CD4-positive, alpha-beta memory T cell (primary cell): Measurements from ENCODE around the gene EMC7. TPM values are rescaled to one million over a fixed set of nuclear protein-coding genes. Genes with fewer than 3 reads are reported as not detected.
A peak's percentile ranks its signal among the peaks of the same experiment; 100 is the strongest.

ENCODE experiments used
- CTCF ChIA-PET: fragments of 350-600 bp; sonication (Branson Sonifier 250); formaldehyde crosslinking; loops from one replicate; lab custom pipeline; 2021; ENCODE audit warnings: inconsistent platforms; ENCODE audit not compliant: partially characterized antibody; lab: Charles Lee
- POLR2A ChIA-PET: fragments of 350-600 bp; sonication (Branson Sonifier 250); formaldehyde crosslinking; loops from one replicate; lab custom pipeline; 2021; ENCODE audit not compliant: partially characterized antibody; lab: Charles Lee
- DNase-seq, 5 donors: peaks; one replicate each; pipeline versions ENCODE4 v3.0.0 to v3.0.0-alpha.2; 2020 to 2022; ENCODE audit warnings: mixed read lengths in 1 of 5
- H3K27ac ChIP-seq: one replicate; pipeline ENCODE4 v1.7.0; 2013; ENCODE audit warnings: low read depth, low read length
- H3K27me3 ChIP-seq: 2 replicates; pipeline ENCODE4 v1.7.0; 2013; ENCODE audit warnings: mild to moderate bottlenecking, low read length, moderate library complexity; ENCODE audit not compliant: insufficient read depth
- H3K36me3 ChIP-seq: 2 replicates; pipeline ENCODE4 v1.7.0; 2013; ENCODE audit warnings: mild to moderate bottlenecking, low read length, moderate library complexity; ENCODE audit not compliant: insufficient read depth
- H3K4me1 ChIP-seq: 2 replicates; pipeline ENCODE4 v1.7.0; 2013; ENCODE audit warnings: mild to moderate bottlenecking, low read length, moderate library complexity; ENCODE audit not compliant: insufficient read depth
- H3K4me3 ChIP-seq, 2 donors: one replicate each; pipeline ENCODE4 v1.7.0; 2013; ENCODE audit warnings: low read length in 2 of 2, mild to moderate bottlenecking in 1 of 2
- H3K9me3 ChIP-seq, 2 donors: one replicate each; pipeline ENCODE4 v1.7.0; 2013; ENCODE audit warnings: low read length in 2 of 2, control low read depth in 1 of 2; ENCODE audit not compliant: control insufficient read depth in 1 of 2
- H3K27ac Mint-ChIP-seq, 7 donors: one replicate each; pipeline ENCODE4 v1.8.0; 2020 to 2021; ENCODE audit warnings: mixed read lengths in 7 of 7, mild to moderate bottlenecking in 6 of 7, inconsistent platforms in 3 of 7, moderate library complexity in 3 of 7
- H3K27me3 Mint-ChIP-seq, 2 donors: one replicate each; pipeline ENCODE4 v1.8.0; 2020 to 2021; ENCODE audit warnings: mixed read lengths in 2 of 2
- H3K36me3 Mint-ChIP-seq, 2 donors: one replicate each; pipeline ENCODE4 v1.8.0; 2020 to 2021; ENCODE audit warnings: mixed read lengths in 2 of 2, inconsistent platforms in 1 of 2, mild to moderate bottlenecking in 1 of 2
- H3K4me1 Mint-ChIP-seq, 4 donors: one replicate each; pipeline ENCODE4 v1.8.0; 2020 to 2021; ENCODE audit warnings: mixed read lengths in 4 of 4, mild to moderate bottlenecking in 1 of 4
- H3K4me3 Mint-ChIP-seq, 8 donors: one replicate each; pipeline ENCODE4 v1.8.0; 2020 to 2021; ENCODE audit warnings: mixed read lengths in 8 of 8, mild to moderate bottlenecking in 7 of 8, moderate library complexity in 6 of 8, inconsistent platforms in 3 of 8
- H3K9me3 Mint-ChIP-seq, 8 donors: one replicate each; pipeline ENCODE4 v1.8.0; 2020 to 2021; ENCODE audit warnings: mixed read lengths in 8 of 8, mild to moderate bottlenecking in 5 of 8, inconsistent platforms in 3 of 8, moderate library complexity in 1 of 8
- intact Hi-C: fragments of 100-400 bp; cut with micrococcal nuclease; formaldehyde crosslinking; loops from one replicate; pipeline ENCODE4 v1.15.1; 2023
- polyA plus RNA-seq, 2 donors: library from polyadenylated mRNA; unstranded; fragments of 300-500 nt; fragmentation: Illumina TruSeq; gene quantifications; one replicate each; pipeline ENCODE4 v1.2.3, GENCODE V29; 2021
- total RNA-seq, 2 experiments: library from RNA; stranded (reverse); gene quantifications; one replicate each; pipeline ENCODE4 v1.2.3, GENCODE V29; 2021

Gene EMC7
- total RNA-seq (10 to 100 TPM; 38.3 to 47.8 TPM), polyA plus RNA-seq (100 to 1,000 TPM; 115 to 167 TPM)

DNA sequence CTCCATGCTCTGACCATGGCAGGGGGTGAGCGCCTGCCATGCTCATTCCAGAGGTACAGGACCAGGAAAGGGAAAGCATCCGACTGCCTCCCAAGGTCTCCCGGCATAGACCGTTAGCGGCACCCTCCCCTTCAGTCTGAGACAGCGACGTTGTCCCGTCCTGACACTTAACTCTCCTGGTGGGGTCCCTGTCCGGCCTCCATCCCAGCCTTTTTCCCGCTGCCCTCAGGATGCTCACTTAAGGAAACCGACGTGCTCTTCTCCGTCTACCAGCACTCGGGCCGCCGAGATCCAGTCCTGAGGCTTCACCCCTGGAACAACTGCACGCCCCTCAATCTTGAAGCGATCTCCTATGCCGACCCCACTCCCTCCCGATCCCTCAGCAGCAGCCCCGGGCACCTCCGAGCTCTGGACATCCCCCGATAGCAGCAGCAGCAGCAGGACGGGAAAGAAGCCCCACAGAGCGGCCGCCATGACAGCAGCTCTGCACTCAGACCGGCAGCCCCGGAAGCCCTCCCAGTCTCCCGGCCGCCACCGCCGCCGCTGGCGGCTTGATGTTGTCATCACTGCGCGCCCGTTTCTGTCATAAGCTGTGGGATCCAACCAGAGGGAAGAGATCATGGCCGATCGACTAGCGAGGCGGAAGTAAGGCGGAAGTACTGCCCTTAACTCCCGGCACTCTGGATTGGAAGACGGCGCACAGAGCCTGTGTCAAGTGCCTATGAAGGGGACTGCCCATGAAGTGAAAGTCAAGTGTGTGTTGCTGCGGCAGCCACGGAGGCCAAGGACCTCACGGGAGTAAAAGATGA is at the start of gene EMC7, which contains the start of gene PGBD4:
Gene EMC7 (minus strand): TSS at position 497 of the 809 bp plus-strand sequence. CDS start 23 bp downstream, at position 474.
Gene PGBD4 (plus strand): TSS at position 718 of the 809 bp plus-strand sequence. CDS start 449 bp downstream, outside the sequence.
- H3K36me3 Mint-ChIP-seq = peaks cover 5 to 28% of the 10 kb centered on the region in 2 donors
- CTCF ChIA-PET = interaction anchor here (0.9 to 2.1 kb wide), 5 partner anchors 106 to 486 kb away, joined by 3 to 7 read pairs (median 5); partner anchors contain the start of genes EMC4 and KATNBL1
- H3K27me3 ChIP-seq = no peaks in the 10 kb centered on the region
- DNase-seq = peak; percentile 99 to 100 (median 99)
- no peaks in the 10 kb centered on the region for H3K9me3 ChIP-seq
- intact Hi-C loops = loop anchor here (1.0 to 5.0 kb wide), 10 partner anchors 39 to 1446 kb away; partner anchors contain the start of genes AQR, DPH6, EMC4 and KATNBL1
- peaks cover 0 to 6% (median 3%) of the 10 kb centered on the region in 8 donors for H3K9me3 Mint-ChIP-seq
- H3K27ac ChIP-seq = peak within 1 kb of the TSS; percentile 85
- H3K27me3 Mint-ChIP-seq = peaks cover 0 to 1% of the 10 kb centered on the region in 2 donors
- peaks cover 16 to 52% (median 36%) of the 10 kb centered on the region in 4 donors for H3K4me1 Mint-ChIP-seq
- peak within 1 kb of the TSS; percentile 92 to 100 (median 100) for H3K4me3 Mint-ChIP-seq
- no peaks in the 10 kb centered on the region for H3K36me3 ChIP-seq
- POLR2A ChIA-PET = interaction anchor here (0.5 to 2.8 kb wide), 17 partner anchors 10 to 887 kb away, joined by 3 to 34 read pairs (median 5); partner anchors contain the start of genes AQR, AVEN, EMC4 and GOLGA8B
- H3K4me1 ChIP-seq = peaks cover 37% of the 10 kb centered on the region
- peak within 1 kb of the TSS; percentile 94 to 97 for H3K4me3 ChIP-seq
- peak within 1 kb of the TSS; percentile 94 to 100 (median 99) for H3K27ac Mint-ChIP-seq

DNA sequence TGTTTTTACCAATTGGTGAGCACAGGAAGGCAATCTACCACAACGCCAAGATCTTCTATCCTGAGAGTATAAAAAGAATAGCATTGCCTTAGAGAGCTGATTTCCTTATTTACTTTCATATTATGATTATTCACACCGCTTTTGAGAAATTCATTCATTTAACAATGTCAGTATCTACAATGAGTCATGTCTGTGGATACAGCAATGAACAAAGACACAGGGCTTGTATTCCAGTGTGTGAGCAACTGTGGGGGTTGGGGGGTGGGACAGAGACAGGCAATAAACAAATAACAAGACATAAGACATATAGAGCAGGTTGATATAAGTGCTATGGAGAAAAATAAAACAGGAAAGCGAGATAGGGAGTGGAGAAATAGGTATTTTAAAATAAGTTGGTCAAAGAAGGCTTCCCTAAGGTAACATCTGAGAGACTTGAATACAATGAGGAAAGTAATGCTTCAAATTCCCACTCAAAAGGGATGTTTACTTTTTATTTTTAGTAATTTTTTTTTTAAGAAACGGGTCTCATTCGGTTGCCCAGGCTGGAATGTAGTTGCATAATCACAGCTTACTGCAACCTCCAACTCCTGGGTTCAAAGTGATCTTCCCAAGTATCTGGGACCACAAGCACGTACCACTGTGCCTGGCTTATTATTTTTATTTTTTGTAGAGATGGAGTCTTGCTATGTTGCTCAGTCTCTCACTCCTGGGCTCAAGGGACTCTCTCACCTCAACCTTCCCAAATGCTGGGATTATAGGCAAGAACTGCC is 45.9 kb upstream of the EMC7 start:
- H3K27me3 ChIP-seq = no peaks in the 10 kb centered on the region
- CTCF ChIA-PET = no interaction called here

DNA sequence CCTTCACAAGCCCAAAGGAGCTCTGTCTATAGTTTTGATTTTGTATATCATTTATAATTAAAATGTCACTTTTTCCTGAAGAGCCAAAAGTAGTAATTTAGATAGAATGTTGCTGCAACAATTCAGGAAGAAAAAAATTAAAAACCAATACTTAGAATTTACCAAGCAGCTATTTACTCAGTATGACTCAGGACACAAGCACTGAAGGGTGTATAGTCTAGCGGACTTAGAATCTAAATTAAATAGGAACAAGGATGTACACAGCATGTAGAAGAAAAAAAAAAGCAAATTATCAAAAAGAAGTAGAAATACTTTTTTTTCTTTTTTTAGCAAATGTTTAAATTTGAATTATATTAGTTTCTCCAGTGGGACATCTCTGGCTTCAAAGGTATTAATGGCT is 31.8 kb upstream of the EMC7 start:
- Histone ChIP-seq H3K9me3 (no peaks in the 10 kb centered on the region), H3K27ac (no peak overlapping the region), H3K4me1 (no peaks in the 10 kb centered on the region), H3K4me3 (no peak overlapping the region), H3K36me3 (no peaks in the 10 kb centered on the region), H3K27me3 (no peaks in the 10 kb centered on the region)
- intact Hi-C loops = no loop called here
- POLR2A ChIA-PET = no interaction called here
- CTCF ChIA-PET = no interaction called here
- Mint-ChIP-seq H3K4me1 (no peaks in the 10 kb centered on the region), H3K4me3 (no peak overlapping the region), H3K27me3 (no peaks in the 10 kb centered on the region), H3K36me3 (peaks cover 2 to 4% of the 10 kb centered on the region in 2 donors), H3K27ac (no peak overlapping the region), H3K9me3 (no peaks in the 10 kb centered on the region)
- DNase-seq = no peak

More for the DNA sequence above, 45.9 kb upstream of the EMC7 start:
- no peak for DNase-seq
- no peaks in the 10 kb centered on the region for H3K4me1 ChIP-seq
- no peaks in the 10 kb centered on the region for H3K4me1 Mint-ChIP-seq
- intact Hi-C loops = no loop called here
- H3K9me3 Mint-ChIP-seq = no peaks in the 10 kb centered on the region
- H3K27me3 Mint-ChIP-seq = no peaks in the 10 kb centered on the region
- no peak overlapping the region for H3K4me3 ChIP-seq
- peaks cover 3% of the 10 kb centered on the region for H3K36me3 ChIP-seq
- POLR2A ChIA-PET = no interaction called here
- no peak overlapping the region for H3K4me3 Mint-ChIP-seq
- H3K27ac Mint-ChIP-seq = peak overlapping the region in 4 of 7 donors; percentile 27 to 73 (median 48)
- H3K36me3 Mint-ChIP-seq = peaks cover 41 to 54% of the 10 kb centered on the region in 2 donors
- no peaks in the 10 kb centered on the region for H3K9me3 ChIP-seq
- H3K27ac ChIP-seq = no peak overlapping the region

DNA sequence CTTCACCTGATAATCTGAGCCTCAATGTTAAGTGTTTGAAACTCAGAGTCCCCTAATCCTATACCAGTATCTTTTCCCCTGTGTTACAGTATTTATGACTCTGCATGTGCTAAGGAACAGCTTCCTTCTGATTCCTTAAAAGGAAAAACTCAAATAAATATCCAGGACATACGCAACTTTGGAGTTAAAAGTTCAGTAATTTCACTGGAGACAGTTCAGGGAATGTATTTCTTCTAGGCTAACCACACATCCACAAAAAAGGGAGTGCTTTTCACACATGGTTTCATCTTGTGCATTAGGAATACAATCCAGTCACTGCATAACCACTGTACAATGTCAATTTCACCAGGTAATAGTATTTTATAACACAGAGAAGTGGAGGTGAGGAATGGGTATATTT is 31.2 kb upstream of the EMC7 start:
- H3K27ac Mint-ChIP-seq = no peak overlapping the region
- CTCF ChIA-PET = interaction anchor here (1.0 kb wide), 1 partner anchor 11 kb away, joined by 3 read pairs; no protein-coding TSS in a partner anchor
- peaks cover 0 to 2% of the 10 kb centered on the region in 2 donors for H3K36me3 Mint-ChIP-seq
- POLR2A ChIA-PET = no interaction called here
- H3K27me3 Mint-ChIP-seq = no peaks in the 10 kb centered on the region
- no peaks in the 10 kb centered on the region for H3K36me3 ChIP-seq
- no peaks in the 10 kb centered on the region for H3K27me3 ChIP-seq
- H3K9me3 ChIP-seq = no peaks in the 10 kb centered on the region
- no peak for DNase-seq
- intact Hi-C loops = no loop called here
- H3K4me3 ChIP-seq = no peak overlapping the region
- H3K4me1 Mint-ChIP-seq = no peaks in the 10 kb centered on the region
- H3K9me3 Mint-ChIP-seq = no peaks in the 10 kb centered on the region
- H3K4me1 ChIP-seq = no peaks in the 10 kb centered on the region
- H3K4me3 Mint-ChIP-seq = no peak overlapping the region
- no peak overlapping the region for H3K27ac ChIP-seq

DNA sequence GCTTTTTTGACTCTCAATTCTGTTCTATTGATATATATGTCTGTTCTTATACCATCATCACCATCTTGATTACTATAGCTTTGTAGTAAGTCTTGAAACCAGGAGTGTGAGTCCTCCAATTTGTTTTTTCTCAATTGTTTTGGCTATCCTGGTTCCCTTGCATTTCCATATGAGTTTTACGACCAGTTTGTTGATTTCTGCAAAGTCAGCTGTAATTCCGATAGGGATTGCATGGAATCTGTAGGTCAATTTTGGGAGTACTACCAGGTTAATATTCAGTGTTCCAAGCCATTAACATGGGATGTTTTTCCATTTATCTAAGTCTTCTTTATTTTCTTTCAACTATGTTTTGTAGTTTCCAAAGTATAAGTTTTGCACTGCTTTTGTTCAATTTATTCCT is 27.2 kb upstream of the EMC7 start:
- DNase-seq = no peak
- peaks cover 0 to 1% (median 0%) of the 10 kb centered on the region in 8 donors for H3K9me3 Mint-ChIP-seq
- H3K36me3 ChIP-seq = no peaks in the 10 kb centered on the region
- H3K27me3 Mint-ChIP-seq = no peaks in the 10 kb centered on the region
- no peaks in the 10 kb centered on the region for H3K36me3 Mint-ChIP-seq
- H3K27ac Mint-ChIP-seq = no peak overlapping the region
- no peak overlapping the region for H3K27ac ChIP-seq
- no peak overlapping the region for H3K4me3 Mint-ChIP-seq
- no peak overlapping the region for H3K4me3 ChIP-seq
- no peaks in the 10 kb centered on the region for H3K9me3 ChIP-seq
- no peaks in the 10 kb centered on the region for H3K27me3 ChIP-seq
- H3K4me1 ChIP-seq = no peaks in the 10 kb centered on the region
- intact Hi-C loops = no loop called here
- no peaks in the 10 kb centered on the region for H3K4me1 Mint-ChIP-seq
- POLR2A ChIA-PET = no interaction called here
- CTCF ChIA-PET = no interaction called here

DNA sequence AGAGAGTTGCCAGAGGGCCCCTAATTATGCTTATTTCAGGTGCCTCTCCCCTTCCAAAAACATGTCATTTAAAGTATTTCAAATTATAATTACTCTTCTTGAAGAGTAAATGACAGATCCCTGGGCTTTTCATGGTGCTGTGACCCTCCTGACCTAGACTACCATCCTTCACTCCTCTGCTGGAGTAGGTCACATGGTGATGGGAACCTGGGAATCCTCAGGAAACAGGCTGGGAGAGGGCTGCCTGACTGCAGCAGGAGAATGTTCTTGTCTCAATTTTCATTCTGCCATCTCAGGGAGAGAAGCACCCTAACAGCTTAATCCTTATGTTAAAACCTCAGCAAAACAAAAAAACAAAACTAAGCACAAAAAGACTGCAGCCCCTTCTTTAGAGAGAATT is 24.9 kb upstream of the EMC7 start:
- no peaks in the 10 kb centered on the region for H3K27me3 ChIP-seq
- no peak overlapping the region for H3K27ac ChIP-seq
- CTCF ChIA-PET = no interaction called here
- peaks cover 3 to 5% of the 10 kb centered on the region in 2 donors for H3K27me3 Mint-ChIP-seq
- no peaks in the 10 kb centered on the region for H3K4me1 ChIP-seq
- DNase-seq = no peak
- no peak overlapping the region for H3K4me3 ChIP-seq
- no peaks in the 10 kb centered on the region for H3K9me3 ChIP-seq
- peaks cover 0 to 1% (median 0%) of the 10 kb centered on the region in 8 donors for H3K9me3 Mint-ChIP-seq
- POLR2A ChIA-PET = no interaction called here
- H3K36me3 Mint-ChIP-seq = no peaks in the 10 kb centered on the region
- no peaks in the 10 kb centered on the region for H3K4me1 Mint-ChIP-seq
- no peaks in the 10 kb centered on the region for H3K36me3 ChIP-seq
- peak overlapping the region in 1 of 7 donors; percentile 25 for H3K27ac Mint-ChIP-seq
- H3K4me3 Mint-ChIP-seq = no peak overlapping the region
- intact Hi-C loops = no loop called here

DNA sequence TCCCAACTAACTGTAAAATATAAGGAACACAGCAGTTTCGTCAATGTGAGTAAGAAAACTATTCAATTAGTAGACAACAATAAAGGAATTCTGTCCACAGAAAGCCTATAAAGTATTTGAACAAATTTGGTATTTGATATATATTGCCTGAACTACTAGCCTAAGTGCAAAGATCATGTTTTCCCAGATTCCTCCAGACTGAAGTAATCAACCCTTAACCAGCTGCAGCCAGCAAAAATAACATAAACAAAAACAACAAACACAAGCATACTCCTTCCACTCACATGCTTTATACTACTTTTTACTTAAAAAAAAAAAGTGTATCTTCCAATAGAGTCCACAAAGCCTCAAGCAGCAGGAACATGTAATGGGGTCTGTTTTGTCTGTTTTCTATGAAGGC is 24.3 kb upstream of the EMC7 start:
- no peaks in the 10 kb centered on the region for H3K36me3 ChIP-seq
- H3K27ac ChIP-seq = no peak overlapping the region
- H3K27me3 ChIP-seq = no peaks in the 10 kb centered on the region
- H3K4me1 Mint-ChIP-seq = no peaks in the 10 kb centered on the region
- H3K9me3 Mint-ChIP-seq = peaks cover 0 to 1% (median 0%) of the 10 kb centered on the region in 8 donors
- no peak for DNase-seq
- CTCF ChIA-PET = no interaction called here
- intact Hi-C loops = no loop called here
- H3K4me1 ChIP-seq = no peaks in the 10 kb centered on the region
- no peak overlapping the region for H3K4me3 ChIP-seq
- H3K36me3 Mint-ChIP-seq = no peaks in the 10 kb centered on the region
- no peak overlapping the region for H3K4me3 Mint-ChIP-seq
- POLR2A ChIA-PET = no interaction called here
- no peaks in the 10 kb centered on the region for H3K9me3 ChIP-seq
- H3K27ac Mint-ChIP-seq = peak overlapping the region in 1 of 7 donors; percentile 59
- H3K27me3 Mint-ChIP-seq = peaks cover 3 to 8% of the 10 kb centered on the region in 2 donors
